HepG2 (cell line): ENCODE data around the gene SLC38A3. TPM values are rescaled to one million over a fixed set of nuclear protein-coding genes. Genes with fewer than 3 reads are reported as not detected.

Experiments
- ARID3A ChIP-seq: IDR thresholded peaks from 2 replicates; pipeline ENCODE4 v1.6.1; 2012; ENCODE audit warnings: low read depth, low read length, improper control_type of control experiment
- ERF ChIP-seq: IDR thresholded peaks from 2 replicates; pipeline ENCODE4 v1.6.1; 2018; ENCODE audit warnings: missing biosample characterization, missing genetic modification reagents
- FOXO1 ChIP-seq: sonication (generic); formaldehyde crosslinking; IDR thresholded peaks from 2 replicates; pipeline ENCODE4 v1.4.0; 2020; ENCODE audit warnings: missing genetic modification reagents
- IRX3 ChIP-seq: sonication (generic); formaldehyde crosslinking; IDR thresholded peaks from 2 replicates; pipeline ENCODE4 v1.8.1; 2023; ENCODE audit warnings: mild to moderate bottlenecking, low read depth, missing genetic modification reagents, borderline replicate concordance
- LCORL ChIP-seq, 2 experiments: fragments of 450-650 bp in 1 of 2; sonication (generic) in 1 of 2; formaldehyde crosslinking in 1 of 2; IDR thresholded peaks; 2 replicates each; pipeline versions ENCODE4 v1.5.0 to v1.6.1; 2017 to 2020; ENCODE audit warnings: antibody characterized with exemption in 1 of 2, missing genetic modification reagents in 1 of 2
- NONO ChIP-seq, 2 experiments: fragments of 450-650 bp in 1 of 2; sonication (generic) in 1 of 2; formaldehyde crosslinking in 1 of 2; IDR thresholded peaks in 1 of 2; conservative IDR thresholded peaks in 1 of 2; 2 replicates each; pipeline versions ENCODE4 v1.6.1 to v1.8.0; 2017 to 2022; ENCODE audit warnings: mild to moderate bottlenecking in 1 of 2, missing genetic modification reagents in 1 of 2, moderate library complexity in 1 of 2
- NR2F6 ChIP-seq, 2 experiments: IDR thresholded peaks; 2 replicates each; pipeline ENCODE4 v1.6.1; 2016; ENCODE audit warnings: antibody characterized with exemption in 1 of 2, mild to moderate bottlenecking in 1 of 2
- PATZ1 ChIP-seq: sonication (generic); formaldehyde crosslinking; IDR thresholded peaks from 2 replicates; pipeline ENCODE4 v1.4.0; 2020; ENCODE audit warnings: missing genetic modification reagents
- RBFOX2 ChIP-seq: fragments of 200-400 bp; formaldehyde crosslinking; IDR thresholded peaks from 2 replicates; pipeline ENCODE4 v1.6.1; 2017; ENCODE audit warnings: low read depth, mild to moderate bottlenecking, low read length
- TCF12 ChIP-seq, 2 experiments: fragments of 450-650 bp in 1 of 2; sonication (generic) in 1 of 2; formaldehyde crosslinking in 1 of 2; IDR thresholded peaks; 2 replicates each; pipeline versions ENCODE4 v1.6.1 to v1.8.0; 2017 to 2022; ENCODE audit warnings: antibody characterized with exemption in 1 of 2, mild to moderate bottlenecking in 1 of 2, missing genetic modification reagents in 1 of 2, moderate library complexity in 1 of 2
- THAP11 ChIP-seq: IDR thresholded peaks from 2 replicates; pipeline ENCODE4 v1.6.1; 2016; ENCODE audit warnings: missing biosample characterization, missing genetic modification reagents
- ZBTB38 ChIP-seq: sonication (generic); formaldehyde crosslinking; IDR thresholded peaks from 2 replicates; pipeline ENCODE4 v1.5.1; 2020; ENCODE audit warnings: mild to moderate bottlenecking, missing genetic modification reagents
- ZNF124 ChIP-seq: sonication (generic); formaldehyde crosslinking; IDR thresholded peaks from 2 replicates; pipeline ENCODE4 v1.4.0; 2020; ENCODE audit warnings: missing genetic modification reagents
- ZNF136 ChIP-seq: sonication (generic); formaldehyde crosslinking; IDR thresholded peaks from 2 replicates; pipeline ENCODE4 v1.8.1; 2022; ENCODE audit warnings: low read depth, mild to moderate bottlenecking, moderate library complexity, missing genetic modification reagents
- ZNF20 ChIP-seq: sonication (generic); formaldehyde crosslinking; IDR thresholded peaks from 2 replicates; pipeline ENCODE4 v1.4.0; 2020; ENCODE audit warnings: mild to moderate bottlenecking, moderate library complexity, missing genetic modification reagents
- ZNF430 ChIP-seq: sonication (generic); formaldehyde crosslinking; IDR thresholded peaks from 2 replicates; pipeline ENCODE4 v1.9.0; 2021; ENCODE audit warnings: mild to moderate bottlenecking, missing genetic modification reagents
- ZNF512 ChIP-seq: sonication (generic); formaldehyde crosslinking; IDR thresholded peaks from 2 replicates; pipeline ENCODE4 v1.4.0; 2020; ENCODE audit warnings: mild to moderate bottlenecking, missing genetic modification reagents
- ZNF569 ChIP-seq: sonication (generic); formaldehyde crosslinking; IDR thresholded peaks from 2 replicates; pipeline ENCODE4 v1.5.0; 2020; ENCODE audit warnings: mild to moderate bottlenecking, missing genetic modification reagents, moderate library complexity, borderline replicate concordance
- ZNF572 ChIP-seq: sonication (generic); formaldehyde crosslinking; IDR thresholded peaks from 2 replicates; pipeline ENCODE4 v1.5.1; 2020; ENCODE audit warnings: mild to moderate bottlenecking, missing genetic modification reagents
- ZNF598 ChIP-seq: sonication (generic); formaldehyde crosslinking; IDR thresholded peaks from 2 replicates; pipeline ENCODE4 v1.5.1; 2020; ENCODE audit warnings: mild to moderate bottlenecking, missing genetic modification reagents, borderline replicate concordance
- ZNF850 ChIP-seq: sonication (generic); formaldehyde crosslinking; conservative IDR thresholded peaks from 2 replicates; pipeline ENCODE4 v1.9.0; 2021; ENCODE audit warnings: mild to moderate bottlenecking, missing genetic modification reagents
- ZNF879 ChIP-seq: sonication (generic); formaldehyde crosslinking; IDR thresholded peaks from 2 replicates; pipeline ENCODE4 v1.8.1; 2023; ENCODE audit warnings: missing genetic modification reagents
- polyA plus RNA-seq, 8 experiments: library from polyadenylated mRNA; depleted of rRNA in 3 of 8; stranded (reverse) in 7 of 8; unstranded in 1 of 8; fragments of >200 nt; fragmentation: Illumina TruSeq in 4 of 8; extraction: Trizol in 4 of 8; gene quantifications; 2 replicates each; pipeline versions ENCODE4 v1.2.1 to v1.2.3, GENCODE V29; 2011 to 2016; ENCODE audit warnings: low read depth in 4 of 8, missing spikeins in 1 of 8, mixed read lengths in 1 of 8; ENCODE audit not compliant: insufficient read depth in 1 of 8
- total RNA-seq, 5 experiments: library from RNA; depleted of rRNA; stranded (reverse); fragments of >200 nt; fragmentation: Illumina TruSeq; extraction: Trizol; gene quantifications; 2 replicates each; pipeline ENCODE4 v1.2.3, GENCODE V29; 2016; ENCODE audit warnings: low read depth in 1 of 5

SLC38A3 gene
- total and polyA plus RNA-seq, 2 of the 13 experiments (the other 11 are each of a cell fraction or from before 2014, with no cell fraction given), result 29.8 to 164 TPM

- TF ChIP-seq ZNF512 (CRISPR knock-in tag), result no peak
- TF ChIP-seq ZBTB38 (CRISPR knock-in tag), result no peak
- no peak for TF ChIP-seq ZNF136 (CRISPR knock-in tag)
- TF ChIP-seq ZNF430 (CRISPR knock-in tag), result 0 out of 2 replicates have a peak, but pooled peaks have one; percentile 17
- no peak for TF ChIP-seq NR2F6 (IDR thresholded peaks at IDR 0.05)
- peak; percentile 26 for TF ChIP-seq NR2F6 (CRISPR knock-in tag; IDR thresholded peaks at IDR 0.05)
- peak; percentile 86 for TF ChIP-seq RBFOX2
- peak; percentile 33; the same call in 1 of the 2 replicates for TF ChIP-seq ERF (CRISPR knock-in tag)
- no peak for TF ChIP-seq FOXO1 (CRISPR knock-in tag)
- peak; percentile 33; the same call in 1 of the 2 replicates for TF ChIP-seq IRX3
- TF ChIP-seq ZNF20 (CRISPR knock-in tag), result no peak
- TF ChIP-seq ZNF569 (CRISPR knock-in tag), result no peak
- no peak for TF ChIP-seq TCF12 (IDR thresholded peaks at IDR 0.05)
- no peak for TF ChIP-seq TCF12 (CRISPR knock-in tag; IDR thresholded peaks at IDR 0.05)
- no peak for TF ChIP-seq NONO (IDR thresholded peaks at IDR 0.05)
- TF ChIP-seq NONO (CRISPR knock-in tag; conservative IDR thresholded peaks at IDR 0.05), result 0 out of 2 replicates have a peak, but pooled peaks have one; percentile 29
- TF ChIP-seq ZNF879 (CRISPR knock-in tag), result no peak
- peak; percentile 35; the same call in 1 of the 2 replicates for TF ChIP-seq PATZ1 (CRISPR knock-in tag)
- no peak for TF ChIP-seq ZNF850 (CRISPR knock-in tag)
- no peak for TF ChIP-seq ZNF572 (CRISPR knock-in tag)
- peak; percentile 30; the same call in 1 of the 2 replicates for TF ChIP-seq THAP11 (CRISPR knock-in tag)
- no peak for TF ChIP-seq ZNF598
- TF ChIP-seq LCORL (IDR thresholded peaks at IDR 0.05), result no peak
- 0 out of 2 replicates have a peak, but pooled peaks have one; percentile 46 for TF ChIP-seq LCORL (CRISPR knock-in tag; IDR thresholded peaks at IDR 0.05)
- TF ChIP-seq ZNF124 (CRISPR knock-in tag), result no peak
- no peak for TF ChIP-seq ARID3A
Measured at GRCh38 chr3:50235716-50236483, 30.8 kb downstream of the SLC38A3 start, which contains the start of gene GNAI2 (continued).
